ENCODE data around the gene TXNDC15.

TXNDC15 gene

GRCh38 chr5:134913254-134913653, 39.1 kb downstream of the TXNDC15 start:
- TF ChIP-seq GABPA (IDR thresholded peaks at IDR 0.05; ENCODE audit: low read depth), result no peak
- TF ChIP-seq, protein P1, sequence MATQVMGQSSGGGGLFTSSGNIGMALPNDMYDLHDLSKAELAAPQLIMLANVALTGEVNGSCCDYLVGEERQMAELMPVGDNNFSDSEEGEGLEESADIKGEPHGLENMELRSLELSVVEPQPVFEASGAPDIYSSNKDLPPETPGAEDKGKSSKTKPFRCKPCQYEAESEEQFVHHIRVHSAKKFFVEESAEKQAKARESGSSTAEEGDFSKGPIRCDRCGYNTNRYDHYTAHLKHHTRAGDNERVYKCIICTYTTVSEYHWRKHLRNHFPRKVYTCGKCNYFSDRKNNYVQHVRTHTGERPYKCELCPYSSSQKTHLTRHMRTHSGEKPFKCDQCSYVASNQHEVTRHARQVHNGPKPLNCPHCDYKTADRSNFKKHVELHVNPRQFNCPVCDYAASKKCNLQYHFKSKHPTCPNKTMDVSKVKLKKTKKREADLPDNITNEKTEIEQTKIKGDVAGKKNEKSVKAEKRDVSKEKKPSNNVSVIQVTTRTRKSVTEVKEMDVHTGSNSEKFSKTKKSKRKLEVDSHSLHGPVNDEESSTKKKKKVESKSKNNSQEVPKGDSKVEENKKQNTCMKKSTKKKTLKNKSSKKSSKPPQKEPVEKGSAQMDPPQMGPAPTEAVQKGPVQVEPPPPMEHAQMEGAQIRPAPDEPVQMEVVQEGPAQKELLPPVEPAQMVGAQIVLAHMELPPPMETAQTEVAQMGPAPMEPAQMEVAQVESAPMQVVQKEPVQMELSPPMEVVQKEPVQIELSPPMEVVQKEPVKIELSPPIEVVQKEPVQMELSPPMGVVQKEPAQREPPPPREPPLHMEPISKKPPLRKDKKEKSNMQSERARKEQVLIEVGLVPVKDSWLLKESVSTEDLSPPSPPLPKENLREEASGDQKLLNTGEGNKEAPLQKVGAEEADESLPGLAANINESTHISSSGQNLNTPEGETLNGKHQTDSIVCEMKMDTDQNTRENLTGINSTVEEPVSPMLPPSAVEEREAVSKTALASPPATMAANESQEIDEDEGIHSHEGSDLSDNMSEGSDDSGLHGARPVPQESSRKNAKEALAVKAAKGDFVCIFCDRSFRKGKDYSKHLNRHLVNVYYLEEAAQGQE (IDR thresholded peaks at IDR 0.05; ENCODE audit: insufficient replicate concordance, low read depth), result no peak
- TF ChIP-seq SPI1 (IDR thresholded peaks at IDR 0.05; ENCODE audit: borderline replicate concordance, low read depth), result no peak
- TF ChIP-seq, protein P2, sequence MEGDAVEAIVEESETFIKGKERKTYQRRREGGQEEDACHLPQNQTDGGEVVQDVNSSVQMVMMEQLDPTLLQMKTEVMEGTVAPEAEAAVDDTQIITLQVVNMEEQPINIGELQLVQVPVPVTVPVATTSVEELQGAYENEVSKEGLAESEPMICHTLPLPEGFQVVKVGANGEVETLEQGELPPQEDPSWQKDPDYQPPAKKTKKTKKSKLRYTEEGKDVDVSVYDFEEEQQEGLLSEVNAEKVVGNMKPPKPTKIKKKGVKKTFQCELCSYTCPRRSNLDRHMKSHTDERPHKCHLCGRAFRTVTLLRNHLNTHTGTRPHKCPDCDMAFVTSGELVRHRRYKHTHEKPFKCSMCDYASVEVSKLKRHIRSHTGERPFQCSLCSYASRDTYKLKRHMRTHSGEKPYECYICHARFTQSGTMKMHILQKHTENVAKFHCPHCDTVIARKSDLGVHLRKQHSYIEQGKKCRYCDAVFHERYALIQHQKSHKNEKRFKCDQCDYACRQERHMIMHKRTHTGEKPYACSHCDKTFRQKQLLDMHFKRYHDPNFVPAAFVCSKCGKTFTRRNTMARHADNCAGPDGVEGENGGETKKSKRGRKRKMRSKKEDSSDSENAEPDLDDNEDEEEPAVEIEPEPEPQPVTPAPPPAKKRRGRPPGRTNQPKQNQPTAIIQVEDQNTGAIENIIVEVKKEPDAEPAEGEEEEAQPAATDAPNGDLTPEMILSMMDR (IDR thresholded peaks at IDR 0.05; ENCODE audit: insufficient read depth, low read length), result no peak
- TF ChIP-seq POLR2AphosphoS5 (IDR thresholded peaks at IDR 0.05; ENCODE audit: low read depth), result no peak
- no peak overlapping the region for H3K4me3 ChIP-seq (replicated peaks; ENCODE audit: insufficient read depth, low read length)

DNA sequence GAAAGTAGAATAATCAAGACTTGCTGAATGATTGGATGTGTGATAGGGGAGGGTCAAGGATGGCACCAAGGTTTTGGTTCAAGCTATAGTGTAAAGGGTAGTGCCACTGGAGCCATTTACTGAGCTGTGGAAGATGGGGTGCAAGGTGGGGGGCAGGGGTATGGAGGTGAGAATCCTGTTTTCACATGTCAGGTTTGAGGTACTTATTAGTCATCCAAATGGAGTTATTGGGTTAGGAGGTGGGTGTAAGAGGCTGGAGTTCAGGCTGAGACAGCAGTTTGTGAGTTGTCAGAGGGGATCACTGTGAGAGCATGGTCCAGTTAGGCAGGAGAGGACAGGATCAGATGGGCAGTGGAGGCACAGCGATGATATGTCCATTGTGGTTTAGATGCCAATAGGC, 39.6 kb downstream of the TXNDC15 start:
- TF ChIP-seq GABPA (IDR thresholded peaks at IDR 0.05; ENCODE audit: low read depth) (no peak), POLR2AphosphoS5 (IDR thresholded peaks at IDR 0.05; ENCODE audit: low read depth) (no peak), SPI1 (IDR thresholded peaks at IDR 0.05; ENCODE audit: borderline replicate concordance, low read depth) (no peak)
- TF ChIP-seq, protein P2 (IDR thresholded peaks at IDR 0.05; ENCODE audit: insufficient read depth, low read length), result no peak
- TF ChIP-seq, protein P1 (IDR thresholded peaks at IDR 0.05; ENCODE audit: insufficient replicate concordance, low read depth), result no peak
- Histone ChIP-seq H3K27ac (replicated peaks) (no peak overlapping the region), H3K27me3 (ENCODE audit: insufficient read depth, poor library complexity, severe bottlenecking) (no peaks in the 10 kb centered on the region), H3K4me3 (replicated peaks; ENCODE audit: insufficient read depth, low read length) (no peak overlapping the region)
- no peak for DNase-seq (ENCODE audit: low read depth in 1 of 2, low spot score in 1 of 2)

More at GRCh38 chr5:134913254-134913653, 39.1 kb downstream of the TXNDC15 start:
- Histone ChIP-seq H3K27ac (replicated peaks) (no peak overlapping the region), H3K27me3 (ENCODE audit: insufficient read depth, poor library complexity, severe bottlenecking) (no peaks in the 10 kb centered on the region)
- DNase-seq (ENCODE audit: low read depth in 1 of 2, low spot score in 1 of 2), result no peak

GRCh38 chr5:134917070-134917815, 43.1 kb downstream of the TXNDC15 start:
- Histone ChIP-seq H3K27me3 (ENCODE audit: insufficient read depth, poor library complexity, severe bottlenecking) (no peaks in the 10 kb centered on the region), H3K27ac (replicated peaks) (no peak overlapping the region), H3K4me3 (replicated peaks; ENCODE audit: insufficient read depth, low read length) (no peak overlapping the region)
- TF ChIP-seq, protein P2 (IDR thresholded peaks at IDR 0.05; ENCODE audit: insufficient read depth, low read length), result no peak
- no peak for DNase-seq (ENCODE audit: low read depth in 1 of 2, low spot score in 1 of 2)

- TF ChIP-seq, protein P1 (IDR thresholded peaks at IDR 0.05; ENCODE audit: insufficient replicate concordance, low read depth), result no peak
- Histone ChIP-seq H3K27ac (replicated peaks) (no peak overlapping the region), H3K4me3 (replicated peaks; ENCODE audit: insufficient read depth, low read length) (no peak overlapping the region), H3K27me3 (ENCODE audit: insufficient read depth, poor library complexity, severe bottlenecking) (no peaks in the 10 kb centered on the region)
- DNase-seq (ENCODE audit: low read depth in 1 of 2, low spot score in 1 of 2), result no peak
Measured at GRCh38 chr5:134918861-134919260, 44.7 kb downstream of the TXNDC15 start.

All from HL-60 (cell line).